HepG2 (cell line): ENCODE data around the gene CACNA2D3. TPM values are rescaled to one million over a fixed set of nuclear protein-coding genes. Genes with fewer than 3 reads are reported as not detected.

Experiments
- ATAC-seq: fragments of 200-7000 bp; cut with Tn5 transposase; 3 replicates; pipeline ENCODE4 v1.9.1; 2020; ENCODE audit warnings: mild to moderate bottlenecking, moderate library complexity
- BruUV-seq: library from RNA; stranded (reverse); fragments of 400-500 nt; replicated peaks from 2 replicates; lab custom pipeline; 2021; lab: Mats Ljungman, UMichigan
- CTCF ChIA-PET: fragments of 300-600 bp; formaldehyde crosslinking; extraction: SDS; loops from one replicate; lab custom pipeline; 2021; ENCODE audit warnings: low total read pairs, inconsistent platforms, low intra/inter-chr PET ratio; lab: Yijun Ruan, JAX
- POLR2A ChIA-PET: fragments of 350-600 bp; sonication (Branson Sonifier 250); formaldehyde crosslinking; loops from one replicate; lab custom pipeline; 2020; ENCODE audit warnings: antibody characterized with exemption, inconsistent platforms; lab: Yijun Ruan, JAX
- DNase-seq: peaks from one replicate; pipeline ENCODE4 v3.0.0-alpha.2; 2015; ENCODE audit warnings: low spot score
- FAIRE-seq: peaks from 3 replicates; lab custom pipeline; 2011; peaks lifted over from hg19 to GRCh38; lab: Jason Lieb, UNC
- H2AFZ ChIP-seq: one replicate; pipeline ENCODE4 v1.6.1; 2011; ENCODE audit warnings: low read length, inconsistent platforms
- H3K27ac ChIP-seq: fragments of 300-600 bp; 3 replicates; pipeline ENCODE4 v1.8.0; 2011; ENCODE audit warnings: mixed run types, mild to moderate bottlenecking, mixed read lengths, low read length, inconsistent platforms; ENCODE audit not compliant: insufficient read depth; ENCODE audit errors: extremely low read length
- H3K27me3 ChIP-seq, 2 experiments: fragments of 200-600 bp in 1 of 2; 2 replicates in 1 of 2; 3 replicates in 1 of 2; pipeline versions ENCODE4 v1.6.0 to v1.8.0; 2011; ENCODE audit warnings: low read length in 2 of 2, mild to moderate bottlenecking in 2 of 2, moderate library complexity in 2 of 2, inconsistent platforms in 1 of 2; ENCODE audit not compliant: insufficient read depth in 2 of 2, control insufficient read depth in 1 of 2
- H3K36me3 ChIP-seq, 2 experiments: fragments of 200-600 bp in 1 of 2; replicated peaks in 1 of 2; 2 replicates in 1 of 2; 3 replicates in 1 of 2; pipeline versions ENCODE4 v1.5.1 to v1.8.0; 2011; ENCODE audit warnings: low read length in 2 of 2, inconsistent platforms in 1 of 2; ENCODE audit not compliant: insufficient read depth in 2 of 2, control insufficient read depth in 1 of 2
- H3K4me1 ChIP-seq: 2 replicates; pipeline ENCODE4 v1.5.1; 2012; ENCODE audit warnings: low read length, inconsistent platforms; ENCODE audit not compliant: insufficient read depth
- H3K4me2 ChIP-seq: 2 replicates; pipeline ENCODE4 v1.6.0; 2011; ENCODE audit warnings: low read depth, low read length, inconsistent platforms
- H3K4me3 ChIP-seq, 3 experiments: fragments of 200-600 bp in 1 of 3; sonication (generic), shearing (Covaris generic) in 1 of 3; replicated peaks in 1 of 3; 2 replicates each; pipeline ENCODE4 v1.5.1; 2011 to 2016; ENCODE audit warnings: low read length in 3 of 3, inconsistent platforms in 2 of 3, low read depth in 2 of 3, mild to moderate bottlenecking in 2 of 3, control low read depth in 1 of 3, mixed read lengths in 1 of 3; ENCODE audit not compliant: insufficient read depth in 1 of 3
- H3K79me2 ChIP-seq: one replicate; pipeline ENCODE4 v1.6.1; 2011; ENCODE audit warnings: low read length, inconsistent platforms; ENCODE audit not compliant: insufficient read depth
- H3K9ac ChIP-seq: 2 replicates; pipeline ENCODE4 v1.6.0; 2011; ENCODE audit warnings: mild to moderate bottlenecking, low read depth, low read length, inconsistent platforms; ENCODE audit not compliant: insufficient read depth
- H3K9me3 ChIP-seq: 2 replicates; pipeline ENCODE4 v1.5.1; 2012; ENCODE audit warnings: mild to moderate bottlenecking, low read length
- H4K20me1 ChIP-seq: 2 replicates; pipeline ENCODE4 v1.6.0; 2011; ENCODE audit warnings: inconsistent platforms, mild to moderate bottlenecking, low read length, moderate library complexity; ENCODE audit not compliant: insufficient read depth
- CSRNP1 ChIP-seq: sonication (generic); formaldehyde crosslinking; IDR thresholded peaks from 2 replicates; pipeline ENCODE4 v1.8.1; 2023; ENCODE audit warnings: mild to moderate bottlenecking, missing genetic modification reagents
- SATB2 ChIP-seq: sonication (generic); formaldehyde crosslinking; IDR thresholded peaks from 2 replicates; pipeline ENCODE4 v1.5.0; 2020; ENCODE audit warnings: missing genetic modification reagents
- SIX4 ChIP-seq: sonication (generic); formaldehyde crosslinking; IDR thresholded peaks from 2 replicates; pipeline ENCODE4 v1.4.0; 2020; ENCODE audit warnings: missing genetic modification reagents
- SMAD3 ChIP-seq: sonication (generic); formaldehyde crosslinking; IDR thresholded peaks from 2 replicates; pipeline ENCODE4 v1.4.0; 2020; ENCODE audit warnings: missing genetic modification reagents
- SMC3 ChIP-seq: IDR thresholded peaks from 2 replicates; pipeline ENCODE4 v1.6.1; 2011; ENCODE audit warnings: low read length, improper control_type of control experiment
- STAG1 ChIP-seq: sonication (generic); formaldehyde crosslinking; IDR thresholded peaks from 2 replicates; pipeline ENCODE4 v1.4.0; 2020; ENCODE audit warnings: missing genetic modification reagents
- ZNF331 ChIP-seq: sonication (generic); formaldehyde crosslinking; IDR thresholded peaks from 2 replicates; pipeline ENCODE4 v1.4.0; 2020; ENCODE audit warnings: missing genetic modification reagents
- ZNF44 ChIP-seq: sonication (generic); formaldehyde crosslinking; IDR thresholded peaks from 2 replicates; pipeline ENCODE4 v1.5.1; 2020; ENCODE audit warnings: mild to moderate bottlenecking, missing genetic modification reagents
- ZNF510 ChIP-seq: sonication (generic); formaldehyde crosslinking; IDR thresholded peaks from 2 replicates; pipeline ENCODE4 v1.4.0; 2020; ENCODE audit warnings: low read depth, mild to moderate bottlenecking, missing genetic modification reagents
- ZNF564 ChIP-seq: sonication (generic); formaldehyde crosslinking; IDR thresholded peaks from 2 replicates; pipeline ENCODE4 v1.8.1; 2023; ENCODE audit warnings: mild to moderate bottlenecking, missing genetic modification reagents
- ZNF75D ChIP-seq: sonication (generic); formaldehyde crosslinking; IDR thresholded peaks from 2 replicates; pipeline ENCODE4 v1.8.1; 2023; ENCODE audit warnings: missing genetic modification reagents, mild to moderate bottlenecking, borderline replicate concordance
- ZSCAN12 ChIP-seq: sonication (generic); formaldehyde crosslinking; IDR thresholded peaks from 2 replicates; pipeline ENCODE4 v1.9.0; 2021; ENCODE audit warnings: mild to moderate bottlenecking, missing genetic modification reagents
- WGBS: methylation state at CpG from one replicate; pipeline ENCODE4 v1.1.6; 2017; ENCODE audit warnings: low lambda C conversion rate; 5-methylcytosine and 5-hydroxymethylcytosine counted together
- in situ Hi-C: cut with HindIII; loops from 2 replicates; pipeline ENCODE4 v1.10.0; 2017; ENCODE audit warnings: low pct_unique_long_range_greater_than_20kb; ENCODE audit not compliant: extremely low pct_ligation_motif_present
- intact Hi-C: fragments of 100-400 bp; cut with micrococcal nuclease; formaldehyde crosslinking; loops from one replicate; pipeline ENCODE4 v1.10.0; 2022; ENCODE audit not compliant: unreplicated experiment
- polyA plus RNA-seq, 8 experiments: library from polyadenylated mRNA; depleted of rRNA in 3 of 8; stranded (reverse) in 7 of 8; unstranded in 1 of 8; fragments of >200 nt; fragmentation: Illumina TruSeq in 4 of 8; extraction: Trizol in 4 of 8; gene quantifications; 2 replicates each; pipeline versions ENCODE4 v1.2.1 to v1.2.3, GENCODE V29; 2011 to 2016; ENCODE audit warnings: low read depth in 4 of 8, missing spikeins in 1 of 8, mixed read lengths in 1 of 8; ENCODE audit not compliant: insufficient read depth in 1 of 8
- total RNA-seq, 5 experiments: library from RNA; depleted of rRNA; stranded (reverse); fragments of >200 nt; fragmentation: Illumina TruSeq; extraction: Trizol; gene quantifications; 2 replicates each; pipeline ENCODE4 v1.2.3, GENCODE V29; 2016; ENCODE audit warnings: low read depth in 1 of 5
- TF ChIP-seq, protein P1 (sequence below): sonication (generic); formaldehyde crosslinking; IDR thresholded peaks from 2 replicates; pipeline ENCODE4 v1.5.0; 2020; ENCODE audit warnings: mild to moderate bottlenecking, missing genetic modification reagents, moderate library complexity
- TF ChIP-seq, protein P2 (sequence below): sonication (generic); formaldehyde crosslinking; IDR thresholded peaks from 2 replicates; pipeline ENCODE4 v1.5.1; 2020; ENCODE audit warnings: mild to moderate bottlenecking, missing genetic modification reagents, moderate library complexity

The CACNA2D3 gene
- total and polyA plus RNA-seq, 2 of the 13 experiments (the other 11 are each of a cell fraction or from before 2014, with no cell fraction given) = not detected

DNA sequence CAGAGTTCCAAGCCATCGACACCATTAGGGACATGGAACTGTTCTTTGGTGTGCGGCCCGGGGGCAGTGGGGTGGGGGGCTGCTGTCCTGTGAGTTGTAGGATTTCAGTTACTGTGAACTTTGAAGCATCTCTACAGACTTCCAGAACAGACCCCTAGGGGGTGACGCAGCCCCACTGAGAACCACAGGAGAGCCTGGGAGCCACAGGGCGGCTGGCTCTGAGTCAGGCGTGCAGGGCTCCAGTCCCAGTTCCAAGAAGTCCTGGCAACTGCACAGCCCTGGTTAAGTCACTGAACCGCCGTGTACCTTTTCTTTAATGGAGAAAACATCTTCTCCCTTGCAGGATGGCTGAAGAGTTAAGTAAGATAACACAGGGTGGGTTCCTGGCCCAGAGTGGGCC, 829.1 kb downstream of the CACNA2D3 start:
- H3K4me1 ChIP-seq = no peaks in the 10 kb centered on the region
- no TSS peak for BruUV-seq
- no peak overlapping the region for H3K9ac ChIP-seq
- H2AFZ ChIP-seq = no peak overlapping the region
- no peak overlapping the region for H3K4me2 ChIP-seq
- ATAC-seq (peak; percentile 95), FAIRE-seq (no peak), DNase-seq (peak; percentile 3)
- TF ChIP-seq, protein P1, sequence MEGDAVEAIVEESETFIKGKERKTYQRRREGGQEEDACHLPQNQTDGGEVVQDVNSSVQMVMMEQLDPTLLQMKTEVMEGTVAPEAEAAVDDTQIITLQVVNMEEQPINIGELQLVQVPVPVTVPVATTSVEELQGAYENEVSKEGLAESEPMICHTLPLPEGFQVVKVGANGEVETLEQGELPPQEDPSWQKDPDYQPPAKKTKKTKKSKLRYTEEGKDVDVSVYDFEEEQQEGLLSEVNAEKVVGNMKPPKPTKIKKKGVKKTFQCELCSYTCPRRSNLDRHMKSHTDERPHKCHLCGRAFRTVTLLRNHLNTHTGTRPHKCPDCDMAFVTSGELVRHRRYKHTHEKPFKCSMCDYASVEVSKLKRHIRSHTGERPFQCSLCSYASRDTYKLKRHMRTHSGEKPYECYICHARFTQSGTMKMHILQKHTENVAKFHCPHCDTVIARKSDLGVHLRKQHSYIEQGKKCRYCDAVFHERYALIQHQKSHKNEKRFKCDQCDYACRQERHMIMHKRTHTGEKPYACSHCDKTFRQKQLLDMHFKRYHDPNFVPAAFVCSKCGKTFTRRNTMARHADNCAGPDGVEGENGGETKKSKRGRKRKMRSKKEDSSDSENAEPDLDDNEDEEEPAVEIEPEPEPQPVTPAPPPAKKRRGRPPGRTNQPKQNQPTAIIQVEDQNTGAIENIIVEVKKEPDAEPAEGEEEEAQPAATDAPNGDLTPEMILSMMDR (CRISPR knock-in tag) = peak; percentile 51
- TF ChIP-seq SMC3 (no peak), STAG1 (CRISPR knock-in tag) (peak; percentile 61)
- no peaks in the 10 kb centered on the region for H3K9me3 ChIP-seq
- POLR2A ChIA-PET = no interaction called here
- in situ Hi-C loops = no loop called here
- 10% methylated on average over 3 of the region's 8 CpGs for WGBS
- H3K27me3 ChIP-seq = peaks cover 1 to 5% of the 10 kb centered on the region in 2 experiments; a peak in 1 of 5 replicates
- H3K36me3 ChIP-seq = no peaks in the 10 kb centered on the region
- intact Hi-C loops = loop anchor here (1.0 to 2.0 kb wide), 2 partner anchors 62 to 229 kb away; no protein-coding TSS in a partner anchor
- H3K79me2 ChIP-seq = no peaks in the 10 kb centered on the region
- no peaks in the 10 kb centered on the region for H4K20me1 ChIP-seq
- no peak overlapping the region for H3K27ac ChIP-seq
- CTCF ChIA-PET = no interaction called here
- H3K4me3 ChIP-seq = no peak overlapping the region

DNA sequence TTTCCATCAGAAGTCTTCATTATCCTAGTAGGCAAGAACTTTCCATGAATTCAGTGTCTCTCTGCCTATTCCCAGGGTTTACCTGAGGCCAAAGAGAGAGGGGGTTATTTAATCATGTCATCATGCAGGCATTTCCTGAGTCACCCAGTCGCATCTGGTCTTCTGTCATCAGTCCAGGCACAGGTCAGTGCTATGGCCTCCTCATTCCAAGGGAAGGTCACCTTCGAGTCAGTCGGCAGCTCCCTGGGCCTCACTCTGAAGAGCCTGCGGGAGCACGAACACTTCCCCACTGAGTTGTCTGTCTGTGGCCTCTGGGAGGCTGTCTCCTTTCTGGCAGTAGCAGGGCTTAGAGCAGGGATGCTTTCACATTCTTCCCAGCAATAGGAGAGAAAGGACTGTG, 831.7 kb downstream of the CACNA2D3 start:
- WGBS = 0% methylated on average over 5 of the region's 5 CpGs
- Histone ChIP-seq H3K27me3 (peaks cover 1 to 5% of the 10 kb centered on the region in 2 experiments; a peak in 1 of 5 replicates), H2AFZ (no peak overlapping the region), H3K4me2 (no peak overlapping the region), H3K4me1 (no peaks in the 10 kb centered on the region), H3K27ac (no peak overlapping the region), H3K9ac (no peak overlapping the region), H3K79me2 (no peaks in the 10 kb centered on the region), H3K9me3 (no peaks in the 10 kb centered on the region), H4K20me1 (no peaks in the 10 kb centered on the region), H3K4me3 (no peak overlapping the region), H3K36me3 (no peaks in the 10 kb centered on the region)
- intact Hi-C loops (no loop called here), in situ Hi-C loops (no loop called here)
- CTCF ChIA-PET = no interaction called here
- POLR2A ChIA-PET = no interaction called here
- DNase-seq (no peak), FAIRE-seq (no peak), ATAC-seq (no peak)
- no TSS peak for BruUV-seq
- TF ChIP-seq SIX4 (CRISPR knock-in tag) (no peak), SMAD3 (CRISPR knock-in tag) (no peak), ZNF75D (no peak), ZNF44 (CRISPR knock-in tag) (no peak), SATB2 (CRISPR knock-in tag) (no peak), CSRNP1 (CRISPR knock-in tag) (no peak), ZNF510 (CRISPR knock-in tag) (no peak), ZNF564 (CRISPR knock-in tag) (no peak), ZNF331 (CRISPR knock-in tag) (no peak), ZSCAN12 (no peak)
- TF ChIP-seq, protein P2, sequence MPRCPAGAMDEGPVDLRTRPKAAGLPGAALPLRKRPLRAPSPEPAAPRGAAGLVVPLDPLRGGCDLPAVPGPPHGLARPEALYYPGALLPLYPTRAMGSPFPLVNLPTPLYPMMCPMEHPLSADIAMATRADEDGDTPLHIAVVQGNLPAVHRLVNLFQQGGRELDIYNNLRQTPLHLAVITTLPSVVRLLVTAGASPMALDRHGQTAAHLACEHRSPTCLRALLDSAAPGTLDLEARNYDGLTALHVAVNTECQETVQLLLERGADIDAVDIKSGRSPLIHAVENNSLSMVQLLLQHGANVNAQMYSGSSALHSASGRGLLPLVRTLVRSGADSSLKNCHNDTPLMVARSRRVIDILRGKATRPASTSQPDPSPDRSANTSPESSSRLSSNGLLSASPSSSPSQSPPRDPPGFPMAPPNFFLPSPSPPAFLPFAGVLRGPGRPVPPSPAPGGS (CRISPR knock-in tag) = no peak
